Gastrocnemius medialis (tissue), 4 donors: Measurements from ENCODE around the gene SPACA9.

Experiments
- POLR2A ChIP-seq, 2 donors: fragments of 450-650 bp; IDR thresholded peaks; one replicate each; pipeline ENCODE4 v1.6.1; 2017; ENCODE audit warnings: antibody characterized with exemption in 2 of 2, mild to moderate bottlenecking in 2 of 2, moderate library complexity in 2 of 2
- TF ChIP-seq, protein P1 (sequence below), 5 experiments: fragments of 450-650 bp in 3 of 5; fragments of 200-600 bp in 2 of 5; sonication (generic) in 2 of 5; IDR thresholded peaks in 4 of 5; conservative IDR thresholded peaks in 1 of 5; 1 replicate in 4 of 5; 2 replicates in 1 of 5; pipeline ENCODE4 v1.5.1; 2016 to 2019; ENCODE audit warnings: antibody characterized with exemption in 5 of 5, mild to moderate bottlenecking in 3 of 5, moderate library complexity in 3 of 5

DNA sequence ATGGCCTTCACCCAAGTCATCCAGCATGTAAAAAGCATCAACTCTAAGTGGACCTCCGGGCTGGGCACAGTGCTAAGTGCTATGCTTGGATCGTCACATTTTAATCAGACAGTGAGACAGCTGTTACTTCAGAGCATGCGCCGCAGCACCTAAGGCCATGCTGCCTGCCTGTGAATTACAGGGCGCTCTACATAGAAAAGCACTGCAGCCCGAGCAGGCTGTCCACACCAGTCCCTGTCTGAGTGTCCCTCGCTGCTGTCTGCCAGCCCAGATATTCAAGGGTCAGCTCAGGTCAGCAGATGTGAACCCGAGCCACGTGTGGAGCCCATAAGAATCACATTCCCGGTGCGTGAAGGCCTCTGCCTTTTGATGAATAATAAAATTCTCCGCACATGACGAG is 37.7 kb upstream of the SPACA9 start:
- TF ChIP-seq, protein P1, sequence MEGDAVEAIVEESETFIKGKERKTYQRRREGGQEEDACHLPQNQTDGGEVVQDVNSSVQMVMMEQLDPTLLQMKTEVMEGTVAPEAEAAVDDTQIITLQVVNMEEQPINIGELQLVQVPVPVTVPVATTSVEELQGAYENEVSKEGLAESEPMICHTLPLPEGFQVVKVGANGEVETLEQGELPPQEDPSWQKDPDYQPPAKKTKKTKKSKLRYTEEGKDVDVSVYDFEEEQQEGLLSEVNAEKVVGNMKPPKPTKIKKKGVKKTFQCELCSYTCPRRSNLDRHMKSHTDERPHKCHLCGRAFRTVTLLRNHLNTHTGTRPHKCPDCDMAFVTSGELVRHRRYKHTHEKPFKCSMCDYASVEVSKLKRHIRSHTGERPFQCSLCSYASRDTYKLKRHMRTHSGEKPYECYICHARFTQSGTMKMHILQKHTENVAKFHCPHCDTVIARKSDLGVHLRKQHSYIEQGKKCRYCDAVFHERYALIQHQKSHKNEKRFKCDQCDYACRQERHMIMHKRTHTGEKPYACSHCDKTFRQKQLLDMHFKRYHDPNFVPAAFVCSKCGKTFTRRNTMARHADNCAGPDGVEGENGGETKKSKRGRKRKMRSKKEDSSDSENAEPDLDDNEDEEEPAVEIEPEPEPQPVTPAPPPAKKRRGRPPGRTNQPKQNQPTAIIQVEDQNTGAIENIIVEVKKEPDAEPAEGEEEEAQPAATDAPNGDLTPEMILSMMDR (IDR thresholded peaks at IDR 0.05 in 4 of 5, conservative IDR thresholded peaks at IDR 0.05 in 1 of 5): no peak
- no peak for TF ChIP-seq POLR2A (IDR thresholded peaks at IDR 0.05)
